Skeletal muscle satellite cell (primary cell): ENCODE measurements around the gene HBEGF.
A peak's percentile ranks its signal among the peaks of the same experiment; 100 is the strongest.

ENCODE experiments used
- H3K27me3 ChIP-seq: 2 replicates; pipeline ENCODE4 v1.7.0; 2013; ENCODE audit warnings: low read length; ENCODE audit not compliant: control insufficient read depth, insufficient read depth
- H3K36me3 ChIP-seq: 2 replicates; pipeline ENCODE4 v1.7.0; 2013; ENCODE audit warnings: mild to moderate bottlenecking, control low read depth, low read length; ENCODE audit not compliant: insufficient read depth
- H3K4me1 ChIP-seq: 2 replicates; pipeline ENCODE4 v1.7.0; 2013; ENCODE audit warnings: low read length; ENCODE audit not compliant: control insufficient read depth, insufficient read depth
- H3K4me2 ChIP-seq: 2 replicates; pipeline ENCODE4 v1.7.0; 2013; ENCODE audit warnings: mild to moderate bottlenecking, low read length
- H3K4me3 ChIP-seq: 2 replicates; pipeline ENCODE4 v1.7.0; 2013; ENCODE audit warnings: low read length
- H3K9ac ChIP-seq: 2 replicates; pipeline ENCODE4 v1.7.0; 2013; ENCODE audit warnings: mild to moderate bottlenecking, low read depth, low read length, moderate library complexity
- H3K9me3 ChIP-seq: replicated peaks from 2 replicates; pipeline ENCODE4 v1.7.0; 2013; ENCODE audit warnings: mild to moderate bottlenecking, control low read depth, low read length

HBEGF gene

GRCh38 chr5:140360101-140360500 lies 13.7 kb upstream of the HBEGF start, which contains the start of gene SLC4A9:
SLC4A9 (plus strand) TSS chr5:140360194; CDS start chr5:140360237, 43 bp downstream.
- Histone ChIP-seq H3K27me3 (peaks cover 2% of the 10 kb centered on the region), H3K9me3 (no peaks in the 10 kb centered on the region), H3K9ac (no peak within 1 kb of the TSS), H3K36me3 (no peaks in the 10 kb centered on the region), H3K4me1 (peaks cover 11% of the 10 kb centered on the region), H3K4me3 (no peak within 1 kb of the TSS), H3K4me2 (no peak within 1 kb of the TSS)

- no peak overlapping the region for H3K4me2 ChIP-seq
- no peak overlapping the region for H3K9ac ChIP-seq
- H3K27me3 ChIP-seq: no peaks in the 10 kb centered on the region
These were observed 12.4 kb upstream of the HBEGF start for GRCh38 chr5:140358738-140359310.

GRCh38 chr5:140357726-140358093 lies 11.3 kb upstream of the HBEGF start:
- Histone ChIP-seq H3K4me2 (peak overlapping the region; percentile 73), H3K4me3 (peak overlapping the region; percentile 34), H3K4me1 (peaks cover 7% of the 10 kb centered on the region), H3K36me3 (no peaks in the 10 kb centered on the region), H3K27me3 (no peaks in the 10 kb centered on the region), H3K9me3 (no peaks in the 10 kb centered on the region), H3K9ac (peak overlapping the region; percentile 1)

More at GRCh38 chr5:140358738-140359310, 12.4 kb upstream of the HBEGF start:
- Histone ChIP-seq H3K4me1 (peaks cover 11% of the 10 kb centered on the region), H3K36me3 (no peaks in the 10 kb centered on the region), H3K4me3 (no peak overlapping the region), H3K9me3 (no peaks in the 10 kb centered on the region)

- no peaks in the 10 kb centered on the region for H3K27me3 ChIP-seq
- no peak overlapping the region for H3K9ac ChIP-seq
- H3K4me3 ChIP-seq: no peak overlapping the region
- H3K36me3 ChIP-seq: no peaks in the 10 kb centered on the region
- no peaks in the 10 kb centered on the region for H3K9me3 ChIP-seq
- peak overlapping the region; percentile 73 for H3K4me2 ChIP-seq
- H3K4me1 ChIP-seq: peaks cover 7% of the 10 kb centered on the region
These were observed 10.7 kb upstream of the HBEGF start for GRCh38 chr5:140356853-140357725.

GRCh38 chr5:140355546-140355945 lies 9.1 kb upstream of the HBEGF start:
- no peak overlapping the region for H3K4me3 ChIP-seq
- H3K9ac ChIP-seq: no peak overlapping the region
- no peak overlapping the region for H3K4me2 ChIP-seq
- no peaks in the 10 kb centered on the region for H3K27me3 ChIP-seq
- H3K9me3 ChIP-seq: no peaks in the 10 kb centered on the region
- no peaks in the 10 kb centered on the region for H3K36me3 ChIP-seq
- H3K4me1 ChIP-seq: peaks cover 7% of the 10 kb centered on the region

- H3K9ac ChIP-seq: no peak overlapping the region
- no peaks in the 10 kb centered on the region for H3K9me3 ChIP-seq
- no peaks in the 10 kb centered on the region for H3K27me3 ChIP-seq
- H3K4me2 ChIP-seq: no peak overlapping the region
- no peak overlapping the region for H3K4me3 ChIP-seq
- H3K36me3 ChIP-seq: no peaks in the 10 kb centered on the region
- H3K4me1 ChIP-seq: peaks cover 7% of the 10 kb centered on the region
These were observed 5.4 kb upstream of the HBEGF start for GRCh38 chr5:140351609-140352334.

GRCh38 chr5:140349244-140349643 lies 2.8 kb upstream of the HBEGF start:
- peaks cover under 1% of the 10 kb centered on the region for H3K36me3 ChIP-seq
- H3K9me3 ChIP-seq: no peaks in the 10 kb centered on the region
- no peak overlapping the region for H3K9ac ChIP-seq
- H3K27me3 ChIP-seq: no peaks in the 10 kb centered on the region
- no peak overlapping the region for H3K4me3 ChIP-seq
- no peak overlapping the region for H3K4me2 ChIP-seq
- peaks cover 23% of the 10 kb centered on the region for H3K4me1 ChIP-seq

- Histone ChIP-seq H3K4me1 (peaks cover 27% of the 10 kb centered on the region), H3K4me2 (no peak overlapping the region), H3K9me3 (no peaks in the 10 kb centered on the region), H3K4me3 (no peak overlapping the region), H3K9ac (no peak overlapping the region), H3K36me3 (peaks cover 7% of the 10 kb centered on the region), H3K27me3 (no peaks in the 10 kb centered on the region)
These were observed 1.7 kb upstream of the HBEGF start for GRCh38 chr5:140348104-140348503.

GRCh38 chr5:140347360-140347759 lies 957 bp upstream of the HBEGF start:
- Histone ChIP-seq H3K27me3 (no peaks in the 10 kb centered on the region), H3K36me3 (peaks cover 11% of the 10 kb centered on the region), H3K4me3 (no peak overlapping the region), H3K9ac (peak overlapping the region; percentile 82), H3K4me2 (peak overlapping the region; percentile 90), H3K4me1 (peaks cover 34% of the 10 kb centered on the region), H3K9me3 (no peaks in the 10 kb centered on the region)

GRCh38 chr5:140345919-140346347 lies 470 bp downstream of the HBEGF start:
- Histone ChIP-seq H3K9ac (peak overlapping the region; percentile 82), H3K4me1 (peaks cover 47% of the 10 kb centered on the region), H3K27me3 (no peaks in the 10 kb centered on the region)

GRCh38 chr5:140344683-140345423 lies 1.6 kb downstream of the HBEGF start:
- Histone ChIP-seq H3K9ac (peak overlapping the region; percentile 82), H3K36me3 (peaks cover 28% of the 10 kb centered on the region), H3K27me3 (no peaks in the 10 kb centered on the region), H3K9me3 (no peaks in the 10 kb centered on the region), H3K4me1 (peaks cover 49% of the 10 kb centered on the region), H3K4me2 (peak overlapping the region; percentile 90), H3K4me3 (peak overlapping the region; percentile 80)

More at GRCh38 chr5:140345919-140346347, 470 bp downstream of the HBEGF start:
- peak overlapping the region; percentile 80 for H3K4me3 ChIP-seq
- H3K9me3 ChIP-seq: no peaks in the 10 kb centered on the region
- H3K36me3 ChIP-seq: peaks cover 24% of the 10 kb centered on the region
- peak overlapping the region; percentile 90 for H3K4me2 ChIP-seq
